Measurements from ENCODE around the gene DAP. TPM values are rescaled to one million over a fixed set of nuclear protein-coding genes. Genes with fewer than 3 reads are reported as not detected.

The DAP gene
- total and polyA plus RNA-seq, 10 of the 15 experiments (the other 5 are each of a cell fraction or from before 2014, with no cell fraction given), result 12.9 to 130 (median 49.9) TPM

- no peak for TF ChIP-seq ZBTB4 (CRISPR knock-in tag; IDR thresholded peaks at IDR 0.05)
- no peak for TF ChIP-seq ELK1 (IDR thresholded peaks at IDR 0.05; ENCODE audit: low read depth, low read length)
- no peak for TF ChIP-seq USF1 (IDR thresholded peaks at IDR 0.05; ENCODE audit: borderline replicate concordance, extremely low read length, insufficient read depth, low read depth, low read length)
- TF ChIP-seq NFXL1 (IDR thresholded peaks at IDR 0.05; ENCODE audit: borderline replicate concordance), result no peak
- no peak for TF ChIP-seq RAD51 (IDR thresholded peaks at IDR 0.05)
- peak; percentile 12; the same call in 1 of the 2 replicates for TF ChIP-seq GABPA (IDR thresholded peaks at IDR 0.05; ENCODE audit: low read depth)
- TF ChIP-seq MTA2 (IDR thresholded peaks at IDR 0.05; ENCODE audit: low read depth), result no peak
- TF ChIP-seq SRF (IDR thresholded peaks at IDR 0.05; ENCODE audit: low read depth in 2 of 2, low read length in 2 of 2), result no peak
- TF ChIP-seq SPI1 (IDR thresholded peaks at IDR 0.05; ENCODE audit: borderline replicate concordance, insufficient read depth, low read depth, low read length), result peak; percentile 23; the same call in 1 of the 2 replicates
- no peak for TF ChIP-seq SKIL (IDR thresholded peaks at IDR 0.05; ENCODE audit: low read depth, poor library complexity, severe bottlenecking)
- TF ChIP-seq RUNX3 (IDR thresholded peaks at IDR 0.05; ENCODE audit: low read length), result peak; percentile 10; the same call in 1 of the 2 replicates
- peak; percentile 60; the same call in 1 of the 2 replicates for TF ChIP-seq YY1 (IDR thresholded peaks at IDR 0.05; ENCODE audit: low read depth, low read length)
- TF ChIP-seq EGR1 (IDR thresholded peaks at IDR 0.05; ENCODE audit: borderline replicate concordance in 1 of 2, low read depth in 2 of 2, low read length in 2 of 2), result no peak
- no peak for TF ChIP-seq EZH2 (IDR thresholded peaks at IDR 0.05; ENCODE audit: borderline replicate concordance, control insufficient read depth, low read depth, low read length)
- no peak for TF ChIP-seq PBX3 (IDR thresholded peaks at IDR 0.05; ENCODE audit: insufficient replicate concordance, low read depth, low read length)
- no peak for TF ChIP-seq WRNIP1 (IDR thresholded peaks at IDR 0.05; ENCODE audit: borderline replicate concordance, low read depth, low read length)
- TF ChIP-seq EED (IDR thresholded peaks at IDR 0.05; ENCODE audit: low read depth), result no peak
- TF ChIP-seq RAD21 (IDR thresholded peaks at IDR 0.05; ENCODE audit: insufficient read depth, low read depth, low read length), result no peak
- no peak for TF ChIP-seq RB1 (IDR thresholded peaks at IDR 0.05; ENCODE audit: borderline replicate concordance)
- TF ChIP-seq CREB1 (IDR thresholded peaks at IDR 0.05; ENCODE audit: low read depth), result 0 out of 2 replicates have a peak, but pooled peaks have one; percentile 0
These were observed 1.1 kb upstream of the DAP start (continued) for GRCh38 chr5:10761933-10762775.

All from GM12878 (cell line).